ENCODE results near the gene TRIM61.
"Not testable (repeated sequence)": the region's sequence is repeated elsewhere in the genome, so short reads cannot be mapped to it uniquely, and the experiment has no call there.

Gene TRIM61

GRCh38 chr4:164977243-164978164, at the start of gene TRIM61:
TSS of gene TRIM61 (minus strand) at chr4:164977657. CDS start at chr4:164970002, 7,655 bp downstream.
- Histone ChIP-seq H3K36me3 (ENCODE audit: control insufficient read depth in 1 of 2, insufficient read depth in 2 of 2, low read length in 2 of 2) (no peaks in the 10 kb centered on the region), H3K9ac (ENCODE audit: low read depth in 1 of 2, low read length in 2 of 2) (peak within 1 kb of the TSS; percentile 12 to 62), H3K4me3 (ENCODE audit: low read depth in 1 of 2, low read length in 2 of 2) (peak within 1 kb of the TSS; percentile 53 to 68), H3K27ac (ENCODE audit: low read depth, low read length) (no peak within 1 kb of the TSS), H3K4me1 (ENCODE audit: control insufficient read depth in 1 of 2, insufficient read depth in 2 of 2, low read length in 2 of 2) (peaks cover 0 to 5% of the 10 kb centered on the region in 2 donors), H3K9me3 (ENCODE audit: control insufficient read depth in 1 of 2, low read length in 2 of 2) (no peaks in the 10 kb centered on the region), H3K27me3 (ENCODE audit: control insufficient read depth in 1 of 2, insufficient read depth in 2 of 2, low read length in 2 of 2) (no peaks in the 10 kb centered on the region)

DNA sequence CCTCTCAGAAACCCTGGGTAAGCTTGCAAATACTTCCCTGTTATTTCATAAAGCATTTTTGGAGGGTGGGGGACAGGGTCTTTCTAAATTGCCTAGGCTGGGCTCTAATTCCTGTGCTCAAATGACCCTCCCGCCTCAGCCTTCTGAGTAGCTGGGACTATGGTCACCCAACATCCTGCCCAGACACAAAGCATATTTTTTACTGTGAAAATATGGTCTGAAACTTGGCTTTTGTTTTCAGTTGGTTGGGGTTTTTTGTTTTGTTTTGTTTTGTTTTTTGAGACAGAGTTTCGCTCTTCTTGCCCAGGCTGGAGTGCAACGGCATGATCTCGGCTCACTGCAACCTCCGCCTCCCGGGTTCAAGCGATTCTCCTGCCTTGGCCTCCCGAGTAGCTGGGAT, 48.3 kb upstream of the TRIM61 start:
- not testable (repeated sequence) for H3K27me3 ChIP-seq (ENCODE audit: control insufficient read depth in 1 of 2, insufficient read depth in 2 of 2, low read length in 2 of 2); H3K9me3 ChIP-seq (ENCODE audit: control insufficient read depth in 1 of 2, low read length in 2 of 2); H3K4me1 ChIP-seq (ENCODE audit: control insufficient read depth in 1 of 2, insufficient read depth in 2 of 2, low read length in 2 of 2); H3K4me3 ChIP-seq (ENCODE audit: low read depth in 1 of 2, low read length in 2 of 2); H3K9ac ChIP-seq (ENCODE audit: low read depth in 1 of 2, low read length in 2 of 2); H3K27ac ChIP-seq (ENCODE audit: low read depth, low read length); H3K36me3 ChIP-seq (ENCODE audit: control insufficient read depth in 1 of 2, insufficient read depth in 2 of 2, low read length in 2 of 2)

GRCh38 chr4:165019995-165020394, 42.5 kb upstream of the TRIM61 start:
- H3K27ac ChIP-seq (ENCODE audit: low read depth, low read length); H3K4me1 ChIP-seq (ENCODE audit: control insufficient read depth in 1 of 2, insufficient read depth in 2 of 2, low read length in 2 of 2); H3K27me3 ChIP-seq (ENCODE audit: control insufficient read depth in 1 of 2, insufficient read depth in 2 of 2, low read length in 2 of 2); H3K4me3 ChIP-seq (ENCODE audit: low read depth in 1 of 2, low read length in 2 of 2); H3K9me3 ChIP-seq (ENCODE audit: control insufficient read depth in 1 of 2, low read length in 2 of 2); H3K36me3 ChIP-seq (ENCODE audit: control insufficient read depth in 1 of 2, insufficient read depth in 2 of 2, low read length in 2 of 2); H3K9ac ChIP-seq (ENCODE audit: low read depth in 1 of 2, low read length in 2 of 2): not testable (repeated sequence)

GRCh38 chr4:165016971-165017370, 39.5 kb upstream of the TRIM61 start:
- no peaks in the 10 kb centered on the region for H3K4me1 ChIP-seq (ENCODE audit: control insufficient read depth in 1 of 2, insufficient read depth in 2 of 2, low read length in 2 of 2)
- no peak overlapping the region for H3K27ac ChIP-seq (ENCODE audit: low read depth, low read length)
- no peaks in the 10 kb centered on the region for H3K9me3 ChIP-seq (ENCODE audit: control insufficient read depth in 1 of 2, low read length in 2 of 2)
- H3K9ac ChIP-seq (ENCODE audit: low read depth in 1 of 2, low read length in 2 of 2): no peak overlapping the region
- no peaks in the 10 kb centered on the region for H3K36me3 ChIP-seq (ENCODE audit: control insufficient read depth in 1 of 2, insufficient read depth in 2 of 2, low read length in 2 of 2)
- H3K27me3 ChIP-seq (ENCODE audit: control insufficient read depth in 1 of 2, insufficient read depth in 2 of 2, low read length in 2 of 2): no peaks in the 10 kb centered on the region
- no peak overlapping the region for H3K4me3 ChIP-seq (ENCODE audit: low read depth in 1 of 2, low read length in 2 of 2)

DNA sequence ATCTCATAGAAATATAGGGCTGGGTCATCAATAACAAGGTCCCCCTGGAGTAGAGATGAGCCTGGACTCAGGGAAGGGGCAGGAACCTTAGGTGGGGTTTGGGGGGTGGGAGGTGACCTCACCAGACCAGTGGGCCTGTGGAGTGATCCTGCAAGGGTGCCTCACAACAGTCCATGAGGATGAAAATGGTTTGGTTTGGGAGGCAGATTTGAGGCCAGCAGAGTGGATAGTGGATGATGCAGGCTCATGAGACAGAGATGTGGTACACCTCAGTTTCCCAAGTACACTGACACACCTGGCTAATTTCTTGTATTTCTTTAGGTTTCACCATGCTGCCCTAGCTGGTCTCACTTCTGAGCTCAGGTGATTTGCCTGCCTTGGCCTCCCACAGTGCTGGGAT, 36.2 kb upstream of the TRIM61 start:
- Histone ChIP-seq H3K4me3 (ENCODE audit: low read depth in 1 of 2, low read length in 2 of 2) (no peak overlapping the region), H3K9me3 (ENCODE audit: control insufficient read depth in 1 of 2, low read length in 2 of 2) (no peaks in the 10 kb centered on the region), H3K4me1 (ENCODE audit: control insufficient read depth in 1 of 2, insufficient read depth in 2 of 2, low read length in 2 of 2) (no peaks in the 10 kb centered on the region), H3K27me3 (ENCODE audit: control insufficient read depth in 1 of 2, insufficient read depth in 2 of 2, low read length in 2 of 2) (peaks cover 0 to 6% of the 10 kb centered on the region in 2 donors), H3K27ac (ENCODE audit: low read depth, low read length) (no peak overlapping the region), H3K36me3 (ENCODE audit: control insufficient read depth in 1 of 2, insufficient read depth in 2 of 2, low read length in 2 of 2) (no peaks in the 10 kb centered on the region), H3K9ac (ENCODE audit: low read depth in 1 of 2, low read length in 2 of 2) (no peak overlapping the region)

DNA sequence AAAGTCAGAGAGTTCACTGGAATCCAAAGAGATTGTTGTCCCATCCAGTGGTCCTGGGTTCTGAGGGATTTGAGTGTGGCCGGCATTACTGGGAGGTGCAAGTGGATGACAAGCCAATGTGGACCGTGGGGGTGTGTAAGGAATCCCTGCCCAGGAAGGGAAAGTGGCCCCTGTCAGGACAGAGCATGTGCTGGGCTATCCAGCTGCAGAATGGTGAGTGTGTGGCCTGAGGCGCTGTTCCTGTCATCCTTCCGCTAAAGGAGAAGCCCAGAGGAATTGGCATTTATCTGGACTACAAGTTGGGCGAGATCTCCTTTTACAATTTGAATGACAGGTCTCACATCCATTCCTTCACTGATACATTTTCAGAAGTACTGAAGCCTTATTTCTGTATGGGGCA, 33.9 kb upstream of the TRIM61 start:
- no peak overlapping the region for H3K4me3 ChIP-seq (ENCODE audit: low read depth in 1 of 2, low read length in 2 of 2)
- H3K4me1 ChIP-seq (ENCODE audit: control insufficient read depth in 1 of 2, insufficient read depth in 2 of 2, low read length in 2 of 2): no peaks in the 10 kb centered on the region
- H3K27ac ChIP-seq (ENCODE audit: low read depth, low read length): no peak overlapping the region
- H3K9ac ChIP-seq (ENCODE audit: low read depth in 1 of 2, low read length in 2 of 2): no peak overlapping the region
- no peaks in the 10 kb centered on the region for H3K9me3 ChIP-seq (ENCODE audit: control insufficient read depth in 1 of 2, low read length in 2 of 2)
- no peaks in the 10 kb centered on the region for H3K36me3 ChIP-seq (ENCODE audit: control insufficient read depth in 1 of 2, insufficient read depth in 2 of 2, low read length in 2 of 2)
- peaks cover 0 to 6% of the 10 kb centered on the region in 2 donors for H3K27me3 ChIP-seq (ENCODE audit: control insufficient read depth in 1 of 2, insufficient read depth in 2 of 2, low read length in 2 of 2)

DNA sequence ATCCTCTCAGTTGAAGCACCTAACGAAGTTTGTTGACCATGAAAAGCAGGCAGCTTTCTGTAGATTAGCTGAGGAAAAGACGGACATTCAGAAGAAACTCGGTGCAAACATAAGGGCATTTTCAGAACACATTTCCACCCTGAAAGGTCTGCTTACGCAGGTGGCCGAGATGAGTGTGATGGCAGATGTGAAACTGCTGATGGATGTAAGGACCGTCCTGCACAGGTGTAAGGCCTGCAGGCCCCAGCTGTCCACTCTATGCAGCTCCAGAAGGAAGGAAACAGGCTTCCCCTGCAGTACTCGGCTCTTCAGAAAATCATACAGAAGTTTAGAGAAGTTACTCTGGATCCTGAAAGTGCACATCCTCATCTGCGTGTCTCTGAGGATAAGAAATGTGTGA, 33.5 kb upstream of the TRIM61 start:
- Histone ChIP-seq H3K27me3 (ENCODE audit: control insufficient read depth in 1 of 2, insufficient read depth in 2 of 2, low read length in 2 of 2) (peaks cover 0 to 6% of the 10 kb centered on the region in 2 donors), H3K9ac (ENCODE audit: low read depth in 1 of 2, low read length in 2 of 2) (no peak overlapping the region), H3K9me3 (ENCODE audit: control insufficient read depth in 1 of 2, low read length in 2 of 2) (no peaks in the 10 kb centered on the region), H3K4me3 (ENCODE audit: low read depth in 1 of 2, low read length in 2 of 2) (no peak overlapping the region), H3K4me1 (ENCODE audit: control insufficient read depth in 1 of 2, insufficient read depth in 2 of 2, low read length in 2 of 2) (no peaks in the 10 kb centered on the region), H3K36me3 (ENCODE audit: control insufficient read depth in 1 of 2, insufficient read depth in 2 of 2, low read length in 2 of 2) (no peaks in the 10 kb centered on the region), H3K27ac (ENCODE audit: low read depth, low read length) (no peak overlapping the region)

DNA sequence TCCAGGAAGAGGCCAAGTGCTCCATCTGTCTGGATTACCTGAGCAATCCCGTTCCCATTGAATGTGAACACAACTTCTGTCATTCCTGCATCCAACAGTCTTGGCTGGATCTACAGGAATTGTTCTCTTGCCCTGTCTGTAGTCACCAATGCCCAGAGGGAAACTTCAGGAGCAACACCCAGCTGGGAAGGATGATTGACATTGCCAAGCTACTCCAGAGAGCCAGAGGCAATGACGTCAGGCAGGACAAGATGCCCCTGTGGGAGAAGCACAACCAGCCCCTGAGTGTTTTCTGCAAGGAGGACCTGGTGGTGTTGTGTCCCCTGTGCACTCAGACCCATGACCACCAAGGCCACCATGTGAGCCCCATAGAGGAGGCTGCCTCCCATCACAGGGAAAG, 33.0 kb upstream of the TRIM61 start:
- Histone ChIP-seq H3K27ac (ENCODE audit: low read depth, low read length) (no peak overlapping the region), H3K36me3 (ENCODE audit: control insufficient read depth in 1 of 2, insufficient read depth in 2 of 2, low read length in 2 of 2) (no peaks in the 10 kb centered on the region), H3K27me3 (ENCODE audit: control insufficient read depth in 1 of 2, insufficient read depth in 2 of 2, low read length in 2 of 2) (peaks cover 0 to 6% of the 10 kb centered on the region in 2 donors), H3K4me3 (ENCODE audit: low read depth in 1 of 2, low read length in 2 of 2) (no peak overlapping the region), H3K4me1 (ENCODE audit: control insufficient read depth in 1 of 2, insufficient read depth in 2 of 2, low read length in 2 of 2) (no peaks in the 10 kb centered on the region), H3K9me3 (ENCODE audit: control insufficient read depth in 1 of 2, low read length in 2 of 2) (no peaks in the 10 kb centered on the region), H3K9ac (ENCODE audit: low read depth in 1 of 2, low read length in 2 of 2) (no peak overlapping the region)

DNA sequence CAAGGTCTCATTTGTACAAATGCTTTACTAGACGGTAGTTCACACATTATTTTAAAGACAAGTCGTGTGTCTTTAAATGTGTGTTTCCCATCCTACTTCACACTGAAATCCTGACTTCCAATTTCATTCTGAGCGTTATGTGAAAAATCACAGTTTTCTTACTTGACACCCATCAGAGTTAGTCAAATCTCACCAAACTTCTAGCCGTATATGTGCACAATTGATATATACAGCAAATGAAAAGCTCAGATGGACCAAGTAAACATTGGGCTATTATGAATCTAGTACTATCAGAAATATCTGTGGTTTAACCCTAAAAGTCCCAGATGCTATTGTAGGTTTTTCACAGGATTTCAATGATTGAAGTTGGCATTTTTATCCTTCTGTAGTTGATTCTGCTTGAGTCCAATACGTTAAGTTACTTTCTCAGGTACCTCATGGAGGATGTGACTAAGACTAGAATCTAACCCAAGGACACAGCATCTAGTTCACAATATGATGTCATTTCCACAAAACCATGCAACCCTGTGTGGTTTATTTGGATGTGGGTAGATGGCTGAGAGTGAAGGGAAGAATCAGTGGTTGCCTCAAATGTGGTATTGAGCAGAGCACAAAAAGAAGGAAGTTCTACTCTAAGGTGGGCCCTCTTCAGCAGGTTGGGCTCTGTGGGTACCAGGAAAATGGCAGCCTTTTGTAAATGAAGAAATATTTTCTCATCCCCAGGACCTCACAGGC, 32.2 kb upstream of the TRIM61 start:
- peaks cover 0 to 6% of the 10 kb centered on the region in 2 donors for H3K27me3 ChIP-seq (ENCODE audit: control insufficient read depth in 1 of 2, insufficient read depth in 2 of 2, low read length in 2 of 2)
- no peaks in the 10 kb centered on the region for H3K9me3 ChIP-seq (ENCODE audit: control insufficient read depth in 1 of 2, low read length in 2 of 2)
- no peak overlapping the region for H3K4me3 ChIP-seq (ENCODE audit: low read depth in 1 of 2, low read length in 2 of 2)
- H3K9ac ChIP-seq (ENCODE audit: low read depth in 1 of 2, low read length in 2 of 2): no peak overlapping the region
- no peaks in the 10 kb centered on the region for H3K36me3 ChIP-seq (ENCODE audit: control insufficient read depth in 1 of 2, insufficient read depth in 2 of 2, low read length in 2 of 2)
- H3K27ac ChIP-seq (ENCODE audit: low read depth, low read length): no peak overlapping the region
- H3K4me1 ChIP-seq (ENCODE audit: control insufficient read depth in 1 of 2, insufficient read depth in 2 of 2, low read length in 2 of 2): no peaks in the 10 kb centered on the region

GRCh38 chr4:165006886-165007285, 29.4 kb upstream of the TRIM61 start:
- Histone ChIP-seq H3K4me1 (ENCODE audit: control insufficient read depth in 1 of 2, insufficient read depth in 2 of 2, low read length in 2 of 2) (no peaks in the 10 kb centered on the region), H3K4me3 (ENCODE audit: low read depth in 1 of 2, low read length in 2 of 2) (no peak overlapping the region), H3K27ac (ENCODE audit: low read depth, low read length) (no peak overlapping the region), H3K27me3 (ENCODE audit: control insufficient read depth in 1 of 2, insufficient read depth in 2 of 2, low read length in 2 of 2) (peaks cover 0 to 6% of the 10 kb centered on the region in 2 donors), H3K36me3 (ENCODE audit: control insufficient read depth in 1 of 2, insufficient read depth in 2 of 2, low read length in 2 of 2) (no peaks in the 10 kb centered on the region), H3K9me3 (ENCODE audit: control insufficient read depth in 1 of 2, low read length in 2 of 2) (no peaks in the 10 kb centered on the region), H3K9ac (ENCODE audit: low read depth in 1 of 2, low read length in 2 of 2) (no peak overlapping the region)

All from duodenal mucosa (tissue), 2 donors.